ENCODE data around the gene E2F8. TPM values are rescaled to one million over a fixed set of nuclear protein-coding genes. Genes with fewer than 3 reads are reported as not detected.

Gene E2F8
- polyA plus RNA-seq, 1 donor from 2014 or later, result 0.07 TPM

GRCh38 chr11:19218216-19218615 lies 22.5 kb downstream of the E2F8 start:
- Histone ChIP-seq H3K9ac (ENCODE audit: low read length) (no peak overlapping the region), H3K27me3 (ENCODE audit: insufficient read depth, low read depth, low read length) (no peaks in the 10 kb centered on the region), H3K36me3 (ENCODE audit: insufficient read depth, low read length) (no peaks in the 10 kb centered on the region), H4K20me1 (ENCODE audit: insufficient read depth) (no peaks in the 10 kb centered on the region), H3K4me3 (ENCODE audit: low read length) (no peak overlapping the region), H3F3A (ENCODE audit: insufficient read depth, low read length, poor library complexity, severe bottlenecking) (no peaks in the 10 kb centered on the region), H3K79me2 (replicated peaks; ENCODE audit: insufficient read depth, low read length) (no peaks in the 10 kb centered on the region), H3K9me3 (ENCODE audit: low read length) (no peaks in the 10 kb centered on the region), H3K27ac (ENCODE audit: low read length) (no peak overlapping the region), H2AFZ (ENCODE audit: low read depth, low read length) (no peak overlapping the region), H3K4me2 (ENCODE audit: low read length) (no peak overlapping the region), H3K9me2 (ENCODE audit: insufficient read depth, low read length) (no peaks in the 10 kb centered on the region)
- TF ChIP-seq TAF1 (IDR thresholded peaks at IDR 0.05; ENCODE audit: low read depth) (no peak), SMC3 (conservative IDR thresholded peaks at IDR 0.05; ENCODE audit: poor library complexity) (no peak), RAD21 (conservative IDR thresholded peaks at IDR 0.05) (no peak), EZH2 (IDR thresholded peaks at IDR 0.05; ENCODE audit: borderline replicate concordance, insufficient read depth, low read length, poor library complexity, severe bottlenecking) (no peak), POLR2AphosphoS5 (IDR thresholded peaks at IDR 0.05) (no peak), EP300 (conservative IDR thresholded peaks at IDR 0.05; ENCODE audit: poor library complexity, severe bottlenecking) (no peak), REST (IDR thresholded peaks at IDR 0.05; ENCODE audit: borderline replicate concordance) (no peak), MXI1 (conservative IDR thresholded peaks at IDR 0.05; ENCODE audit: poor library complexity, severe bottlenecking) (no peak)
- TF ChIP-seq, protein P1, sequence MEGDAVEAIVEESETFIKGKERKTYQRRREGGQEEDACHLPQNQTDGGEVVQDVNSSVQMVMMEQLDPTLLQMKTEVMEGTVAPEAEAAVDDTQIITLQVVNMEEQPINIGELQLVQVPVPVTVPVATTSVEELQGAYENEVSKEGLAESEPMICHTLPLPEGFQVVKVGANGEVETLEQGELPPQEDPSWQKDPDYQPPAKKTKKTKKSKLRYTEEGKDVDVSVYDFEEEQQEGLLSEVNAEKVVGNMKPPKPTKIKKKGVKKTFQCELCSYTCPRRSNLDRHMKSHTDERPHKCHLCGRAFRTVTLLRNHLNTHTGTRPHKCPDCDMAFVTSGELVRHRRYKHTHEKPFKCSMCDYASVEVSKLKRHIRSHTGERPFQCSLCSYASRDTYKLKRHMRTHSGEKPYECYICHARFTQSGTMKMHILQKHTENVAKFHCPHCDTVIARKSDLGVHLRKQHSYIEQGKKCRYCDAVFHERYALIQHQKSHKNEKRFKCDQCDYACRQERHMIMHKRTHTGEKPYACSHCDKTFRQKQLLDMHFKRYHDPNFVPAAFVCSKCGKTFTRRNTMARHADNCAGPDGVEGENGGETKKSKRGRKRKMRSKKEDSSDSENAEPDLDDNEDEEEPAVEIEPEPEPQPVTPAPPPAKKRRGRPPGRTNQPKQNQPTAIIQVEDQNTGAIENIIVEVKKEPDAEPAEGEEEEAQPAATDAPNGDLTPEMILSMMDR (IDR thresholded peaks at IDR 0.05; ENCODE audit: poor library complexity, severe bottlenecking), result no peak

- H3K36me3 ChIP-seq (ENCODE audit: insufficient read depth, low read length), result no peaks in the 10 kb centered on the region
- no peaks in the 10 kb centered on the region for H3K9me3 ChIP-seq (ENCODE audit: low read length)
- H4K20me1 ChIP-seq (ENCODE audit: insufficient read depth), result no peaks in the 10 kb centered on the region
- no peaks in the 10 kb centered on the region for H3K27me3 ChIP-seq (ENCODE audit: insufficient read depth, low read depth, low read length)
- no peak overlapping the region for H3K9ac ChIP-seq (ENCODE audit: low read length)
- H3F3A ChIP-seq (ENCODE audit: insufficient read depth, low read length, poor library complexity, severe bottlenecking), result no peaks in the 10 kb centered on the region
- H3K27ac ChIP-seq (ENCODE audit: low read length), result no peak overlapping the region
- no peak overlapping the region for H3K4me3 ChIP-seq (ENCODE audit: low read length)
- H3K79me2 ChIP-seq (replicated peaks; ENCODE audit: insufficient read depth, low read length), result no peaks in the 10 kb centered on the region
- H2AFZ ChIP-seq (ENCODE audit: low read depth, low read length), result no peak overlapping the region
- H3K9me2 ChIP-seq (ENCODE audit: insufficient read depth, low read length), result no peaks in the 10 kb centered on the region
- TF ChIP-seq MXI1 (conservative IDR thresholded peaks at IDR 0.05; ENCODE audit: poor library complexity, severe bottlenecking) (no peak), RAD21 (conservative IDR thresholded peaks at IDR 0.05) (no peak), POLR2AphosphoS5 (IDR thresholded peaks at IDR 0.05) (no peak), REST (IDR thresholded peaks at IDR 0.05; ENCODE audit: borderline replicate concordance) (no peak), EP300 (conservative IDR thresholded peaks at IDR 0.05; ENCODE audit: poor library complexity, severe bottlenecking) (no peak)
- TF ChIP-seq, protein P1 (IDR thresholded peaks at IDR 0.05; ENCODE audit: poor library complexity, severe bottlenecking), result no peak
- H3K4me2 ChIP-seq (ENCODE audit: low read length), result no peak overlapping the region
Observed at GRCh38 chr11:19216709-19217374, 23.9 kb downstream of the E2F8 start.

All from neural cell (in vitro differentiated cells).